ENCODE measurements around the gene NDST3.

- TF ChIP-seq CTCF (optimal IDR thresholded peaks at IDR 0.05 in 1 of 3, IDR thresholded peaks at IDR 0.05 in 1 of 3, conservative IDR thresholded peaks at IDR 0.05 in 1 of 3; ENCODE audit: extremely low read depth in 1 of 3, insufficient read depth in 2 of 3, low read length in 3 of 3) (no peak), EZH2 (IDR thresholded peaks at IDR 0.05; ENCODE audit: low read length) (no peak)
These were observed 248.4 kb downstream of the NDST3 start for GRCh38 chr4:118282692-118283091.
